ENCODE measurements around the gene LILRB4. TPM values are rescaled to one million over a fixed set of nuclear protein-coding genes. Genes with fewer than 3 reads are reported as not detected.
"Not testable (repeated sequence)": the region's sequence is repeated elsewhere in the genome, so short reads cannot be mapped to it uniquely, and the experiment has no call there.

Gene LILRB4
- total RNA-seq, 3 donors from 2014 or later = 3.0 to 8.7 (median 6.4) TPM

DNA sequence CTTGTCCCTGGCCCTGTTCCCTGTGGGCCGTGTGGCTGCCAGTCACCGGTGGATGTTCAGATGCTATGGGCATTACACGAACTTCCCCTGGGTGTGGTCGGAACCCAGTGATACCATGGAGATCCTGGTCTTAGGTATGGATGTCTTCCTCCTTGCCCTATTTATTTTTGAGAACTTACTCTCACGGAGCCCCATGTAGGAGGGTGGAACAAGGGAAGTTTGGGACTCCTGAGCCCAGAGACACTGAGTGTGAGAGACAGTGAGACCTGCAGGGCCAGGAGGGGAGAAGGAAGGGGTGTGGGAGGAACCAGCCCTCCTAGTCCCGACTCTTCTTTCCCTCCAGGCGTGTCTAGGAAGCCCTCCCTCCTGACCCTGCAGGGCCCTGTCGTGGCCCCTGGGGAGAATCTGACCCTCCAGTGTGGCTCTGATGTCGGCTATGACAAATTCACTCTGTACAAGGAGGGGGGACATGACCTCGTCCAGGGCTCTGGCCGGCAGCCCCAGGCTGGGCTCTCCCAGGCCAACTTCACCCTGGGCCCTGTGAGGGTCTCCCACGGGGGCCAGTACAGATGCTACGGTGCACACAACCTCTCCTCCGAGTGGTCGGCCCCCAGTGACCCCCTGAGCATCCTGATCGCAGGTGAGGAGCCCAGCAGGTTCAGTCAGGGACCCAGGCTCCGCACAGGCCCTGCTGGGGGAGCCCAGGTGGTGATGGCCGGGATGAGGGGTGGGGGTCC is 46.6 kb downstream of the LILRB4 start:
- ATAC-seq = no peak

DNA sequence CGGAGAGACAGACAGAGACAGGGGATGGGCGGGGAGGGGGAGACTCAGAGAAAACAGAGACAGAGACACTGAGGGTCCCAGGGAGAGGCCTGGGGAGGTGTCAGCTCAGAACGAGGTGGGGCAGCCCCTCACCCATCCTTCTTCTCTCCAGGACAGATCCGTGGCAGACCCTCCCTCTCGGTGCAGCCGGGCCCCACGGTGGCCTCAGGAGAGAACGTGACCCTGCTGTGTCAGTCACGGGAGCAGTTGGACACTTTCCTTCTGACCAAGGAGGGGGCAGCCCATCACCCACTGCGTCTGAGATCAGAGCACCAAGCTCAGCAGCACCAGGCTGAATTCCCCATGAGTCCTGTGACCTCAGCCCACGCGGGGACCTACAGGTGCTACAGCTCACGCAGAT is 47.2 kb downstream of the LILRB4 start:
- H3K36me3 ChIP-seq (ENCODE audit: low read depth); H3K4me1 ChIP-seq (ENCODE audit: low read depth); H3K9me3 ChIP-seq; ATAC-seq; intact Hi-C loops (cut with DNase I, micrococcal nuclease); DNase-seq; H3K4me3 ChIP-seq: not testable (repeated sequence)

More for the DNA sequence above, 46.6 kb downstream of the LILRB4 start:
- no peaks in the 10 kb centered on the region for H3K36me3 ChIP-seq (ENCODE audit: low read depth)
- TF ChIP-seq, protein P1, sequence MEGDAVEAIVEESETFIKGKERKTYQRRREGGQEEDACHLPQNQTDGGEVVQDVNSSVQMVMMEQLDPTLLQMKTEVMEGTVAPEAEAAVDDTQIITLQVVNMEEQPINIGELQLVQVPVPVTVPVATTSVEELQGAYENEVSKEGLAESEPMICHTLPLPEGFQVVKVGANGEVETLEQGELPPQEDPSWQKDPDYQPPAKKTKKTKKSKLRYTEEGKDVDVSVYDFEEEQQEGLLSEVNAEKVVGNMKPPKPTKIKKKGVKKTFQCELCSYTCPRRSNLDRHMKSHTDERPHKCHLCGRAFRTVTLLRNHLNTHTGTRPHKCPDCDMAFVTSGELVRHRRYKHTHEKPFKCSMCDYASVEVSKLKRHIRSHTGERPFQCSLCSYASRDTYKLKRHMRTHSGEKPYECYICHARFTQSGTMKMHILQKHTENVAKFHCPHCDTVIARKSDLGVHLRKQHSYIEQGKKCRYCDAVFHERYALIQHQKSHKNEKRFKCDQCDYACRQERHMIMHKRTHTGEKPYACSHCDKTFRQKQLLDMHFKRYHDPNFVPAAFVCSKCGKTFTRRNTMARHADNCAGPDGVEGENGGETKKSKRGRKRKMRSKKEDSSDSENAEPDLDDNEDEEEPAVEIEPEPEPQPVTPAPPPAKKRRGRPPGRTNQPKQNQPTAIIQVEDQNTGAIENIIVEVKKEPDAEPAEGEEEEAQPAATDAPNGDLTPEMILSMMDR (IDR thresholded peaks at IDR 0.05) = no peak
- no peak overlapping the region for H3K4me3 ChIP-seq
- no peak for DNase-seq
- H3K9me3 ChIP-seq = no peaks in the 10 kb centered on the region
- no peaks in the 10 kb centered on the region for H3K4me1 ChIP-seq (ENCODE audit: low read depth)
- intact Hi-C loops (cut with DNase I, micrococcal nuclease) = no loop called here

Small RNAs within 50 kb of the gene (microRNA-seq; reads per million reads assigned to microRNA genes)
- not detected for gene MIR8061

Other genes starting within 250 kb of the LILRB4 start
- 1 to 10 TPM in 2 of 3 donors, under 1 TPM in 1; 0.55 to 8.7 (median 1.3) TPM for gene TTYH1, start 247.5 kb upstream of the LILRB4 start, total RNA-seq
- gene LENG8, start 213.8 kb upstream of the LILRB4 start, total RNA-seq = 100 to 1,000 TPM; 157 to 214 (median 199) TPM
- 10 to 100 TPM in 2 of 3 donors, 1 to 10 TPM in 1; 9.2 to 21.6 (median 20.9) TPM for gene LENG9, start 199.2 kb upstream of the LILRB4 start, total RNA-seq
- 100 to 1,000 TPM; 130 to 446 (median 319) TPM for gene CDC42EP5, start 189.7 kb upstream of the LILRB4 start, total RNA-seq
- not detected for gene LAIR2, start 160.2 kb upstream of the LILRB4 start, total RNA-seq
- 1 to 10 TPM in 2 of 3 donors, under 1 TPM in 1; 0.20 to 4.9 (median 2.6) TPM for gene LILRA2, start 89.2 kb upstream of the LILRB4 start, total RNA-seq
- gene LILRA1, start 69.4 kb upstream of the LILRB4 start, total RNA-seq = 1 to 10 TPM in 1 of 3 donors, under 1 TPM in 2; 0.49 to 2.4 (median 0.76) TPM
- 10 to 100 TPM in 1 of 3 donors, 1 to 10 TPM in 2; 2.6 to 10.7 (median 4.9) TPM for gene LILRB1, start 32.5 kb upstream of the LILRB4 start, total RNA-seq
- not detected for gene KIR3DL3, start 61.5 kb downstream of the LILRB4 start, total RNA-seq
- gene KIR2DL3, start 75.5 kb downstream of the LILRB4 start, total RNA-seq = not detected
- not detected for gene KIR2DL1, start 106.8 kb downstream of the LILRB4 start, total RNA-seq
- gene KIR2DL4, start 140.6 kb downstream of the LILRB4 start, total RNA-seq = 1 to 10 TPM in 2 of 3 donors, under 1 TPM in 1; 0.51 to 1.7 (median 1.5) TPM
- not detected for gene KIR3DL1, start 153.5 kb downstream of the LILRB4 start, total RNA-seq
- not detected for gene KIR2DS4, start 169.7 kb downstream of the LILRB4 start, total RNA-seq
- gene KIR3DL2, start 187.5 kb downstream of the LILRB4 start, total RNA-seq = under 1 TPM in 2 of 3 donors, not detected in 1; 0.22 to 0.26 TPM
- 1 to 10 TPM in 1 of 3 donors, under 1 TPM in 1, not detected in 1; 0.76 to 1.2 TPM for gene FCAR, start 211.2 kb downstream of the LILRB4 start, total RNA-seq
- gene NCR1, start 243.2 kb downstream of the LILRB4 start, total RNA-seq = under 1 TPM; 0.39 to 0.98 (median 0.73) TPM

Data from mucosa of descending colon (tissue), 3 donors.